ENCODE results near the gene EVI5L.

Gene EVI5L

DNA sequence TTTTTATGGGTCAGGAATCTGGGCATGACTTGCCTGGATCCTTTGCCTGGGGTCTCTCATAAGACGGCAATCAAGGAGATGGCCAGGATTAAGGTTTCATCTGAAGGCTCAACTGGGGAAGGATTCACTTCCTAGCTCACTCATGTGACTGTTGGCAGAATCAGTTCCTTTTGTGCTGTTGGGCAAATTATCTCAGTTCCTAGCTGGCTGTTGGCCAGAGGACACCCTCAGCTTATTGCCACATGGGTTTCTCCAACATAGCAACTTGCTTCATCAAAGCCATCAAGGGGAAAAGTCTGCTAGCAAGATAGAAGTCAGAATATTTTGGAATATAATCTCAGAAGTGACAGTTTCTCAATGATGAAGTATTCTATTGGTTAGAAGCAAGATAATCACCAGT, 12.2 kb upstream of the EVI5L start:
- no peak for DNase-seq (ENCODE audit: low read depth)

DNA sequence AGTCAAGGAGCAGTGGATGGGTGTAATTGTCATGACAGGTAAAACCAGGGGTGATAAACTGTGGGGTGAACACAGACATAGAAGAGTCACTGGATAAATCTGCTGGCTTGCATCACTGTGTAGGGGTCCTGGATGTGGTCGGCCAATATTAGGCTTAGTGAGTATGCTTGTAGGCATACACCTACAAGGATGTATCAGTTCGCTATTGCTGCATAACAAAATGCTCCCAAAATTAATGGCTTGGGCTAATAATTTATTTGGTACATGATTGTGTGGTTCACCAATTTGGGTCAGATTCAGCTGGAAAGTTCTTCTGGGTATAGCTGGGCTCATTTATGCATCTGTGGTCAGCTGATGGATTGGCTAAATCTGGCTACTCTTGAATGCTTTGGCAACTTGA, 11.2 kb upstream of the EVI5L start:
- DNase-seq (ENCODE audit: low read depth) = no peak

DNA sequence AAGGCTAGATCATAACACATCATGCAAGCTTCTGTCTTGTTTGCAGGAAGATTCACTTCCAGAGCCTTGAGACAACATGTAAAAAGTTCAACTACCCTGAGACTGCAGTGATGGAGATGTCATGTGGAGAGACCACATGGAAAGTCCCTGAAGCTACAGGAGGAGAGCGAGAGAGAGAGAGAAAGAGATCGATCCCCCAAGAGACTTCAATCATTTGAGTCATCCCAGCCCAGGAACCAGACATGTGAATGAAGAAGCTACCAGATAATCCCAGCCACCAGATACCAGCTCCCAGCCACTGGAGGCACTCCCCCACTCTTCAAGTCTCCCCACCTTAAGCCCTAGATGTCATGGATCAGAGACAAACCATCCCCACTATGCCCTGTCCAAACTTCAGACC, 10.7 kb upstream of the EVI5L start:
- no peak for DNase-seq (ENCODE audit: low read depth)

DNA sequence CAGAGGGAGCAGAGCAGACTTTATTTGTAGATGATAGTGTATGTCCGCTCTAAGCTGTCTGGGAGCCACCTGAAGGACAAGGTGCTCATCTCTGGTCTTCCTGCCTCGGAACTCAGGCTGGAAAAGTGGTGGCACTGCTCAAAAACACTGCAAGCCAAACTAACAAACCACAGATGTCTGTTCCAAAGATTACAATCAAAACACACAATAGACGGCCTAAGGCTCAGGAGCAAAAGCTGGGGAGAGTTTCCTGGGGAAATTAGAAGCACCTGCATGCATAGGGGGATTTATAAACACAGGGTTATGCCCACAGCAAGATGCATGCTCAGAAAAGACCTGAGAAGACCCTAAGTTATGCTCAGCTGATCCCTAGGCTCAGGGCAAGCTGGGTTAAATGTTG, 9.4 kb upstream of the EVI5L start:
- no peak for DNase-seq (ENCODE audit: low read depth)

DNA sequence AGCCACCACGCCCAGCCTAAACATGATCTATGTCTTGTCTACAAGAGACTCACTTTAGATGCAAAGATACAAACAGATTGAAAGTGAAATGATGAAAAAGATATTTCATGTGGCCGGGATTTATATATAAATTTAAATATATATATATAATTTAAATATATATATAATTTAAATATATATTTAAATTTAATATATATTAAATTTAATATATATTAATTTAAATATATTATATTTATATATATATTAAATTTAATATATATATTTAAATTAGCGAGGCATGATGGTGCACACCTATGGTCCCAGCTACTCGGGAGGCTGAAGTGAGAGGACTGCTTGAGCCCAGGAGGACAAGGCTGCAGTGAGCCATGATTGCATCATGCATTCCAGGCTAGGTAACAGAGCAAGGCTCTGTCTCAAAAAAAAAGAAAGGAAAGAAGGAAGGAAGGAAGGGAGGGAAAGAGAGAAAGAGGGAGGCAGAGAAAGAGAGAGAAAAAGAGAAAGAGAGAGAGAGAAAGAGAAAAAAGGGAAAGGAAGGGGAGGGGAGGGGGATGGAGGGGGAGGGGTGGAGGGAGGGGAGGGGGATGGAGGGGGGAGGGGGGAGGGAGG, 7.0 kb upstream of the EVI5L start:
- DNase-seq (ENCODE audit: low read depth) = no peak

DNA sequence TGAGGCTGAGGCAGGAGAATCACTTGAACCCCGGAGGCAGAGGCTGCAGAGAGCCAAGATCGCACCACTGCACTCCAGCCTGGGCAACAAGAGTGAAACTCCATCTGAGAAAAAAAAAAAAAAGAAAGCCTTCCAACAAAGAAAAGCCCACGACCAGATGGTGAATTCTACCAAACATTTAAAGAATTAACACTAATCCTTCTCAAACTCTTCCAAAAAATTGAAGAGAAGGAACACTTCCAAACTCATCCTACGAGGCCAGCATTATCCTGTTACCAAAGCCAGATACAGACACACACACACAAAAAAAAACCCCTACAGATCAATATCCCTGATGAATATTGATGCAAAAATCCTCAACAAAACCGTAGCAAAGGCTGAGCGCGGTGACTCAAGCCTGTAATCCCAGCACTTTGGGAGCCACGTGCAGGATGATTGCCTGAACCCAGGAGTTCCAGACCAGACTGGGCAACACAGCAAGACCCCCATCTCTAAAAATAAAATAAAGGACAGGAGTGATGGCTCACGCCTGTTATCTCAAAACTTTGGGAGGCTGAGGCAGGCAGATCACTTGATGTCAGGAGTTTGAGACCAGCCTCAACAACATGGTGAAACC, 6.2 kb upstream of the EVI5L start:
- no peak for DNase-seq (ENCODE audit: low read depth)

DNA sequence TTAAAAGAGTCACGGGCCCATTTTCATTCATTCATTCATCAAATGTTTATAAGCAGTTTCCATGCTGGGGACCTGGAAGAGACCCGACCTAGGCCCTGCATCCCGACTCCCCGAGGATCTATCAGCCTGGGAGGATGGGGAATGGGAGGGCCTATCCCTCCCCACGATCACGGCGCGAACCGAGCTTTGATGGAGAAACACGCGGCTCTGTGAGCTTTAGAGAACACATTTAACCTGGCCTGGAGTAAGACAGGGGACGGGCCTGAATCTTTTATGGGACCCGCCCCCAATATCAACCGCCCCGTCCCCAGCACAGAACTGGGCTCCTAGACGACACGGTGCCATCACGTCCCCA, 875 bp upstream of the EVI5L start:
- no peak for DNase-seq (ENCODE audit: low read depth)

DNA sequence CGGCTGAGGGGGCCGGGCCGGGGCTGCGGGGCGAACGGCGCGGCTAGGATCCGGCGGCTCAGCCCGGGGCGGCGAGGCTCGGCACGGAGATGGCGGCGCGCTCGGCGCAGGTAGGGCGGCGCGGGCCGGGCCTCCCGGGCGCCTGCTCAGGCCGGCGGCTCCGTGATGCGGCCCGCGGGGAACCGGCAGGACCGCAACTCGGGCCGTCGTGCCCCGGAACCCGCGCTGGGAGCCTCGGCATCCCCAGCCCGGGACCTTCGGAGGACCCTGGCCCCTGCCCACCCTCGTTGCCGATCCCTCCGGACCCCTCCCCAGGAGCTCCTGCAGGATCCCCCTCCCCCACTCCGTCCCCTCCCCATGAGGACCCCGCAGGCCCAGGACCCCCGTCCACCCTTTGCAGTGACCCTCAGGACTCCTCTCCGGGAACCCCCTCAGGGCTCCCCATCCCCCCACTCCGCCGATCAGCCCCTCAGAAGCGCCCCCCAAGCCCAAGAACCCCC, 304 bp downstream of the EVI5L start:
- DNase-seq (ENCODE audit: low read depth) = no peak

DNA sequence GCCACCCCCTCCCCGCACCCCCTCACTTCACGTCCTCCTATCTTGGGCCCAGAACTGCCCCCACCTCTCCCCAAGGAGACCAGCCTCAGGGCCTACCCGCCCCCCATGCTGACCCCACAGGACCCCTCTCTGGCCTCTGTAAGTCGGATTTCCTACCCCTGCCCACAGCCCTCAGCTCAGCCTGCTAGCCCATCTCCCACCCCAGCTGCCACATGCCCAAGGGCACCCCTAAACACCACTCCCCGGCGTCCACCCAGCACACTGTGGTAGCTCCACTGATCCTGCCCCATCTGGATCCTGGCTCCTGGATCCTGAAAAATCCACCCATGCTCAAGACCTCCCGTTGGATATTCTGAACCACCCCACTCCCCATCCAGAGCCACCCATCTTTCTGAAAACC, 805 bp downstream of the EVI5L start:
- no peak for DNase-seq (ENCODE audit: low read depth)

DNA sequence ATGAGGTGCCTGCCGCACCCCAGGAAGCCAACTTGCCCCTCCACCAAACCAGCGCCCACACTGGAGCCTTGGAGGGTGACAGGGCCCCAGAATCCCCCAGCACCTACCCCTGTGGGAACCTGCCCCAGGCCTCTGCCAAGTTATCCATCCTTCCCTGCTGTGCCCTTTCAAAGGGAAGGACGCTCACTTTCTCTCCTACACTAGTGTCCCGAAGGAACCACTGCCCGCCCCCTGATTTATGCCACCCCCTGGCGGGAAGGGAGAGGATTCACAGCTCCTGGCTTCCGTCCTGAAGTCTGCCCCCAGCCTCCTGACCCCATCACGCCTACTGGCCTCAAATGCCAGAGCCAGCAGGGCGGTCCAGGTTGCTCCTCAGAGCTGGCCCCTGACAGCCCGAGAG, 1.4 kb downstream of the EVI5L start:
- no peak for DNase-seq (ENCODE audit: low read depth)

DNA sequence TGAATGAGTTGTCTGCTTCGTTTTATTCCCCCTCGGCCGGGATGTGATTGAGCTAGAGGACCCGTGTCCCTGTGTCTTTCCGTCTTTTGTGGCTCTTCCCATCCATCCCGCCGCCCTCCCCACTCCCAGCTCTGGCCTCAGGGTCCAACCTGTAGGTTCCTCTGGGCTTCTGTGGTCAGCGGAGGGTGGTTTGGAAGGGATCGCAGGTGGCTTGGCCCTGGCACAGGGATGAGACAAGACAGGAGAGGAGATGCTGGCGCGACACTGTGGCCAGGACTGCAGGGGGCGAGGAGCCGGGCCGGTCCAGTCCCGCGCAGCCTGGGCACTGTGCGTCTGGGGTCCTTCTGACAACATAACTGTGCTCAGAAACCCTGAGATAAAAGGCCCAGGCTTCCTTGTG, 2.0 kb downstream of the EVI5L start:
- no peak for DNase-seq (ENCODE audit: low read depth)

DNA sequence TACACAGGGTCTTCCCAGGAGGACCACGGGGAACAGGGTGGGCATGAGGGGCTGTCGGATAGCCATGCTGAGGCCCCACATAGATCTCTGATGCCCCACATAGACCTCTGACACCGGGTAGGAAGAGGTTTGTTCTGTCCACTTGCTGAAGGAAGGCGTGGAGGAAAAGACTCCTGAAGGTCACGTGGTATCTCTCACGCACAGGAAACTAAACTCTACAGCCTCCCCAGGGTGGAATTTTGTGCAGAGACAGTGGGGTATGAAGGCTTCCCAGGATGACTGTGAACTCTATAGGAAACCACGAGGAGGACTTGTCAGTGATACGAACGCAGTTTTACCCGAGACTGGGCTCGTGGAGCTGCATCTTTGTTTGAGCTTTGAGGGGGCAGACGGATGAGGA, 2.8 kb downstream of the EVI5L start:
- DNase-seq (ENCODE audit: low read depth) = no peak

DNA sequence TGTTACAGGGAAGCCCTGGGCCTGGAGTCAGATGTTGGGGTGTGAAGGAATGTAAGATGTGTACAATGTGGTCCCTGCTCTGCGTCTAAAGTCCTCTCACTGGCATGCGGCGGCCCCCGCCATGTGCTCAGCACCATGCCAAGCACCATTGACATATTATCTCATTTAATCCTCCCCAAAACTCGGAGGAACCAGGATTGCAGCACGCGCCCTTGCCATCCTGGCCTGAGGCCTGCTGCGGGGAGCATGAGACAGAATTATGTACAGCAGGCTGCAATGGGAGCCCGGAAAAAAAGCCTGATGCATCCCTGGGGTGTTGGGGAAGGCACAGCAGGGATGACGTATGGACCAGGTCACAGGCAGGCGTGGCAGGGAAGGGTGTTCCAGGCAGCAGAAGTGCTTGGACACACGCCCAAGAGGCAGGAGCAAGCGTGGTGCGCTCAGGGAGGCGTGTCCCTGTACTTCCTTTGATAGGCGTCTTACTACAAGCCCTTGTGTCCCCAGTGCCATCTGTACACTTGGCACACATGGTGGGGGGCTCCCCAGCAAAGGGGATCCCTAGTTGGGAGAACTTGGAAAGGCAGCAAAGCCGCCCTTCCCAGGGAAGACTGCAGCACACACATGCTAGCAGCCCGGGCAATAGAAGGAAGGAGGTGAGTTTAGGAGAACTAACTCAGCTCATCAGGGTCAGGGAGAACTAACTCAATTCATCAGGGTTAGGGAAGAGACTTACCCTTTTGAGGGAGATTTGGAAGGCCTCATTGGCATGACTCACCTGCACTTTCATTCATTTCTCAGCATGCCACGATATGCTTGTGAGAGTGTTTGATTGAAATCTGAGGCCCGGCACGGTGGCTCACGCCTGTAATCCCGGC, 3.4 kb downstream of the EVI5L start:
- no peak for DNase-seq (ENCODE audit: low read depth)

DNA sequence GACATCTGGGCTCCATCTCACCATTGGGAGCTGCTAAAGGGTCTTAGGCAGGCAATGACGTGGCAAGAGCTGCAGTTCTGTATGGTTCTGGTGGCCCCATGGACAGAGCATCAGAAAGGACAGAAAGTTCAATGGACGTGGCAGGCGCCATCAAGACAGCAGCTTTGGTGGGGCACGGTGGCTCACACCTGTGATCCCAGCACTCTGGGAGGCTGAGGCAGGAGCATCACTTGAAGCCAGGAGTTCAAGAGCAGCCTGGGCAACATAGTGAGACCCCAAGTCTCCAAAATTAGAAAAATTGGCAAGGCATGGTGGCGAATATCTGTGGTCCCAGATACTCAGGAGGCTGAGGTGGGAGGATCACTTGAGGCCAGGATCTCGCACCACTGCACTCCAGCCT, 9.5 kb downstream of the EVI5L start:
- DNase-seq (ENCODE audit: low read depth) = no peak

DNA sequence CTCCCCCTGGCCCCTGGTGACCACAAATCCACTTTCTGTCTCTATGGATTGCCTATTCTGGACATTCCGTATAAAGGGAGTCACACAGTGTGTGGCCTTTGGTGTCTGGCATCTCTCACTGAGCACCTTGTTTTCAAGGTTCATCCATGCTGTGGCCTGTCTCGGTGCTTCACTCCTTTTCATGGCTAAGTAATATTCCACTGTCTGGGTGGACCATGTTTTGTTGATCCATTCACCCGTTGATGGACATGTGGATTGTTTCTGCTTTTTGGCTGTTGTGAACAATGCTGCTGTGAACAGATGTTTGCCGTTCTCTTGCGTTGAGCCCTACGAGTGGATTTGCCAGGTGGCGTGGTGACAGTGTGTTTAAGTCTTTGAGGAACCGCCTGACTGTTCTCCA, 10.6 kb downstream of the EVI5L start:
- no peak for DNase-seq (ENCODE audit: low read depth)

DNA sequence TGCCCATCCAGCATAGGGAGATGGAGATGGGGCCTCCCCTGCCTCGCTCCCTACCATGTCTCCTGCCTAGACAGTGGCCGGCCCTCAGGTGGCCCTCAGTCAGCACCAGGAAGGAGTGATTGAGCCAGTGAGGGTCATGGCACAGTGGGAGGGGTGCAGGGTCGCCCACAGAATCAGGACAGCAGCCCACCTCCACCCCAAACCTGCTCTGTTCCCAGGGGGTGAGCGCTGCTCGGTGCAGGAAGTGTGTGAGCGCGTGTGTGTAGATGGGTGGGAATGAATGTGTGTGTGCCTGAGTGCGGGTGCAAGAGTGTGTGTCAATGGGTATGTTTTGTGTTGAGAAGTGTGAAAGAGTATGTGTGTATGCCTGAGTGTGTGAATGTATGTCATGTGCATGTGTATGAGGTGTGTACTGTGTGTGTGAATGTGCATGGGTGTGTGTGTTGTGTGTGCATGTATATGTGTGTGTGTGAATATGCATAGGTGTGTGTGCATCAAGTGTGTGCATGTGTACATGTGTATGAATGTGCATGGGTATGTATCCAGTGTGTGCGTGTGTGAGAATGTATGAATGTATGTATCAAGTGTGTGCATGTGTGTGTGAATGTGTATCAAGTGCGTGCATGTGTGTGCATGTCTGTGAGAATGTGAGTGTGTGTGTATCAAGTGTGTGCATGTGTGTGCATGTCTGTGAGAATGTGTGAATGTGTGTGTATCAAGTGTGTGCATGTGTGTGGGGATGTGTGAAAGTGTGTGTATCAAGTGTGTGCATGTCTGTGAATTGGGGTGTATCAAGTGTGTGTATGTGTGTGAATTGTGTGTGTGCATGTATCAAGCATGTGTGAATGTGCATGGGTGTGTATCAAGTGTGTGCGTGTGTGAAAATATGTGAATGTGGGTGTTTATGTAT, 12.0 kb downstream of the EVI5L start:
- no peak for DNase-seq (ENCODE audit: low read depth)

DNA sequence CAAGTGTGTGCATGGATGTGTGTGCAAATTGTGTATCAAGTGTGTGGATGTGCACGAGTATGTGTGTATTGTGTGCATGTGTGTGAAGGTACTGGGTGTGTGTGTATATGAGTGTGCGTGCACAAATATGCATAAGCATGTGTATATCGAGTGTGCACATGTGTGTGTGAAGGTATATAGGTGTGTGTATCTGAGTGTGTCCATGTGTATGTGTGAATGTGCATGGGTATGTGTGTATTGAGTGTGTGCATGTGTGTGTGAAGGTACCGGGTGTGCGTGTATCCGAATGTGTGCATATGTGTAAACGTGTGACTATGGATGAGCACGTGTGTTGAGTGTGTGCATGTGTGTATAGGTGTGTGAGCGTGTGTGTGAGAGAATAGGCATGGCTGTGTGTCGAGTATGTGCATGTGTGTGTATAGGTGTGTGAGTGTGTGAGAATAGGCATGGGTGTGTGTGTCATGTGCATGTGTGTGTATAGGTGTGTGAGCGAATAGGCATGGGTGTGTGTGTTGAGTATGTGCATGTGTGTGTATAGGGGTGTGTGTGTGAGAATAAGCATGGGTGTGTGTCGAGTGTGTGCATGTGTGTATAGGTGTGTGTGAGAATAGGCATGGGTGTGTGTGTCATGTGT, 12.8 kb downstream of the EVI5L start:
- no peak for DNase-seq (ENCODE audit: low read depth)

DNA sequence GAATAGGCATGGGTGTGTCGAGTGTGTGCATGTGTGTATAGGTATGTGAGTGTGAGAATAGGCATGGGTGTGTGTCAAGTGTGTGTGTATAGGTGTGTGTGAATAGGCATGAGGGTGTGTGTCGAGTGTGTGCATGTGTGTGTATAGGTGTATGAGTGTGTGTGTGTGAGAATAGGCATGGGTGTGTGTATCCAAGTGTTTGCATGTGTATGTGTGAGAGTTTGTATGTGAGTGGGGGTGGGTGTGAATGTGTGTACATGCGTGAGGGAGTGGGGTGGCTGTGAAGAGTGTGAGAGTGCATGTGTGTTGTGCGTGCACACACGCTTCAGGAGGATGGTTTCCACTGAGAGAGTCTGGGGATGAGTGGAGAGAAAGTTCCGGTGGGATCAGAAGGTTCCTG, 13.5 kb downstream of the EVI5L start:
- DNase-seq (ENCODE audit: low read depth) = no peak

DNA sequence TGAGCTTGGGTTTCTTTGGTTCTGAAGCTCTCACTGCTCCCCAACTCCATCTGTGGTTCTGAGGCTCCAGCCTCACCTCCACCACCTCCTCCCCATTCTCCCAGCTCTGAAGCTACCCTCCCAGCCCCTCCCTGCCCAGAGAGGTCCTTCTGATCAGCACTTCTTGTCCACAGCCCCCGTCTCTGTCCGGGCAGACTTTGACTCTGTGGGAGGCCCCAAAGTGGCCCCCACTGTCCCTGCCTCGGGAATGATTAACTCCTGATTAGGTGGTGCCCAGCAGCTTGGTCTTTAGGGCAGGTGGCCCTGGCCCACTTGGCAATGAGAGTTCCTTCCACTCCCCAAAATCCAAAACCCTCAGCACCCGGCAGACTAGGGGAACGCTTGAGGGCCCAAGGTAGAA, 14.4 kb downstream of the EVI5L start:
- DNase-seq (ENCODE audit: low read depth) = no peak

DNA sequence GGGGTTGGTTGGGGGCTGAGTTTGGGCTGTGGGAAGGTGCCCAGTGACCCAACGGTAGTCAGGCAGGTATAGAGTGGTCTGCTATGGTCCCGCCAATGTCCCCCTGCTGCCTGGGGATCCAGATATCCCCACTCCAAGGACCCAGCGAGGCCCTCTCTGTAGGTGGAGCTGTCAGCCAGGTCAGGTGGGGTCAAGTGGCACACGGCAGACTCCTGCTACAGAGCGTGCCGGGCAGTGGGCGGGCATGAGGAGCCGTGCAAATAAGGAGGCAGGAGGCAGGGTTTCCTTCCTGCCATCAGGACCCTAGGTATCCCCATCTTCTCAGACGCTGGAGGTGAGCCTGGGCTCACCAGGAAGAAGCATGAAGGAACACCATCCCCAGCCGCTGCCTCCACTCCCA, 14.9 kb downstream of the EVI5L start:
- DNase-seq (ENCODE audit: low read depth) = no peak

DNA sequence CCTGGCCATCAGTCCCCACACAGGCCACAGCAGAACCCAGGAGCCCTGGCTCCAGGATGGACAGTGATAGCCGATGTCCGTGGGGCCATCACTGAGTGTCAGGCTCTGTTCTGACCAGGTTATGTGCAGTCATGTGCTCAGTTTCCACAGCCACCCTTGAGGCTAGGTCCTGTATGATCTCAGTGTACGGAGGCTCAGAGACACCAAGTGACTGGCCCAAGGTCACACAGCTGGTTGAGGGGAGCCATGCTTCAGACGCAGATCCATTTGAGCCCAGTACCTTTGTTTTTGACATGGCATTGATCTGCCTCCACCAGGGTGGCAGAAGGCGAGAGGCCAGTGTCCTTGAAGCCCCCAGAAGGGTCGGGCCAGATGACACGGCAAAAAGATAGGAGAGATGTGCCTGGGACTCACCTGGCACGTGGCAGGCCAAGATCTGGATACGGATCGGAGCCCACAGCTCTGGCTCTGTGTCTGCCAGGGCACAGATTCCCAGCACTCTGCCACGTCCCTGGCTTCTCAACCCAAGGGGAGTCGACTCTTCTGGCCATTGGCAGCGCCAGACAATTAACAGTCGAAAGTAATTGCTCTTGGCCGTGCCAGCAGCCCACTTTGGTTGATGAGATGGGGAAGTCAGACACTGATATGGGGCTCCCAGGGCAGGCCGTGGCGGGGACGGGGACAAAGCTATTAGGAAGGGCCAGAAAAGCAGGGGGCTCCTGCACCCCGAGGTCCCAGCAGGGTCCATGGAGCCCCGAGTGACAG, 15.6 kb downstream of the EVI5L start:
- DNase-seq (ENCODE audit: low read depth) = no peak
